DOHH2 (cell line): Measurements from ENCODE around the gene NAPEPLD.

Experiments
- CTCF ChIP-seq: fragments of 200-600 bp; sonication (generic); IDR thresholded peaks from one replicate; pipeline ENCODE4 v1.5.1; 2014; ENCODE audit warnings: antibody characterized with exemption, mild to moderate bottlenecking, low read depth, low read length; ENCODE audit not compliant: poor library complexity, severe bottlenecking
- EZH2phosphoT487 ChIP-seq: fragments of 200-600 bp; sonication (generic); IDR thresholded peaks from 2 replicates; pipeline ENCODE4 v1.6.1; 2017; ENCODE audit warnings: borderline replicate concordance, mild to moderate bottlenecking, antibody characterized with exemption, low read length, moderate library complexity, mixed read lengths

- TF ChIP-seq CTCF, result peak; percentile 8
- TF ChIP-seq EZH2phosphoT487, result no peak
Observed at GRCh38 chr7:103075337-103075918, 73.5 kb downstream of the NAPEPLD start.
